ENCODE results near the gene PLK4. TPM values are rescaled to one million over a fixed set of nuclear protein-coding genes. Genes with fewer than 3 reads are reported as not detected.
"Not testable (repeated sequence)": the region's sequence is repeated elsewhere in the genome, so short reads cannot be mapped to it uniquely, and the experiment has no call there.

Gene PLK4
- total RNA-seq, 1 donor from 2014 or later = 4.7 TPM

DNA sequence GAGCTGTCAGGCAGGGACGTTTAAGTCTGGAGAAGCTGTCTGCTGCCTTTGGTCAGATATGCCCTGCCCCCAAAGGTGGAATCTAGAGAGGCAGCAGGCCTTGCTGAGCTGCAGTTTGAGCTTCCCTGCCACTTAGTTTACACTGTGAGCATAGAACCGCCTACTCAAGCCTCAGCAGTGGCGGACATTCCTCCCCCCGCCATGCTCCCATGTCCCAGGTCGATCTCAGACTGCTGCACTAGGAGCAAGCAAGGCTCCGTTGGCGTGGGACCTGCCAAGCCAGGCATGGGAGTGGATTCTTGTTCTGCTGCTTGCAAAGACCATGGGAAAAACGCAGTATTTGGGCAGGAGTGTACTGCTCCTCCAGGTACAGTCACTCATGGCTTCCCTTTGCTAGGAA is 24.3 kb downstream of the PLK4 start:
- DNase-seq (ENCODE audit: low spot score) = no peak

DNA sequence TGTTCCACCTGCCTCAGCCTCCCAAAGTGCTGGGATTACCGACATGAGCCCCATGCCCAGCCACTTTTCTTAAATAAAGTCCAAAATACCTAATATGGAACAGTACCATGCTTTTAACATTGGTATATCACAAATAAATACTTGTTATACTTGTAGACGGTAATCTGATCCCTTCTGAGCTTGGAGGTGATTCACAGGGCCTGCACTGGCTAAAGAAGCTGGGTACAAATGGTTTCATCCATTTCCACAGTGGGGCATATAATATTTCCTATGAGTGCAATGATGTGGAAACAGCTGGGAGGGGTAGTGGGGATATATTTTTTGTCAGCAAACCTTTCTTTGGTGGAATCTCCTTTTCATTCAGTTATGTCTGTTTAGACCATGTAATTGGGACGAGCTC is 35.8 kb downstream of the PLK4 start:
- DNase-seq (ENCODE audit: low spot score) = no peak

DNA sequence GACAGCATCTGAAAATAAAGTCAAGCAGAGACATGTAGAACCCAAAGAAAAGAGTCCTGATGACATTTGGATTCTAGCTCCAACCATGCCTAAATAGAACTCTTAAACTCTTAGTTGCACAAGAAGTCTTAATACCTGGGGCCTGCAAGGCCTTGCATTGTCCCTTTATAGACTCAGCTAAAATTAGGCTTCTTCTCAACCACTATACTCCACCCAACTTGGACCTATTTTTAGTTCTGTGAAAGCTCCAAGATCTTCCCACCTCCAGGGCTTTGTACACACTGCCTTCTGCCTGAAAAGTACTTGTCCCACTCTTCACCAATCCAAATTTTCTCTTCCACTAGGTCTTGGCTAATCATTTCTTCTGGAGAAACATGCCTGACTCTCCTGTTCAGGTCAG is 36.5 kb downstream of the PLK4 start:
- no peak for DNase-seq (ENCODE audit: low spot score)

DNA sequence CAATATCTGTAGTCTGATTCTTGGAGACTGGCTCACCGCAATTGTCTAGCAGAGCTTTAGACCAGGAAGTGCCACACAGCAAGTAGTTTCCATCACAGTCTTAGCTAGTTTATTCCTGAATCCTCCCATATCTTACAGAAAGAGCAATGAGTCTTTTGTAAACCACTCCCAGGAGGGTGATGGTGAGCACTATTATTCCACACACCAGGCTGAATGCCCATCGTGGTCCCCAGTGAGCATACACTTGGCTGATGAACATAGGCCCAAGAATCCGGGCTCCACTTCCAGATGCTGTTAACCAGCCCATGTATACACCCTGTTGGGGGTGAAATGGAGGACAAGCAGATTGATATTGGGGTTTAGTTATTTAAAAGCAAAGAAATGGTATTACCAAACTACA is 39.8 kb downstream of the PLK4 start:
- no peak for DNase-seq (ENCODE audit: low spot score)

DNA sequence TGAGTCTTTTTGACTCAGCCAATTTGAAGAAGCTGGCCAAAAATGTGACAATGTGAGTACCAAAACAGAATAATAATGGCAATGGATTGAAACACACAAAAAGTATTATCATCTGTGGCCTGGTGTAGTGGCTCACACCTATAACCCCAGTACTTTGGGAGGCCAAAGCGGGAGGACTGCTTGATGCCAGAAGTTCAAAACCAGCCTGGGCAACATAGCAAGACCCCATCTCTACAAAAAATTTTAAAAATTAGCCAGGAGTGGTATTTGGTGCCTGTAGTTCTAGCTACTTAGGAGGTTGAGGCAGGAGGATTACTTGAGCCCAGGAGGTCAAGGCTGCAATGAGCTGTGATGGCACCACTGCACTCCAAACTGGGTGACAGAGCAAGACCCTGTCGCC is 41.5 kb downstream of the PLK4 start:
- DNase-seq (ENCODE audit: low spot score) = no peak

DNA sequence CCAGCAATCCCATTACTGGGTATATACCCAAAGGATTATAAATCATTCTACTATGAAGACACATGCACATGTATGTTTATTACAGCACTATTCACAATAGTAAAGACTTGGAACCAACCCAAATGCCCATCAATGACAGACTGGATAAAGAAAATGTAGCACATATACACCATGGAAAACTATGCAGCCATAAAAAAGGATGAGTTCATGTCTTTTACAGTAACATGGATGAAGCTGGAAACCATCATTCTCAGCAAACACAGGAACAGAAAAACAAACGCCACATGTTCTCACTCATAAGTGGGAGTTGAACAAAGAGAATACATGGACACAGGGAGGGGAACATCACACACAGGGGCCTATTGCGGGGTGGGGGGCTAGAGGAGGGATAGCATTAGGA is 45.0 kb downstream of the PLK4 start:
- not testable (repeated sequence) for DNase-seq (ENCODE audit: low spot score)

DNA sequence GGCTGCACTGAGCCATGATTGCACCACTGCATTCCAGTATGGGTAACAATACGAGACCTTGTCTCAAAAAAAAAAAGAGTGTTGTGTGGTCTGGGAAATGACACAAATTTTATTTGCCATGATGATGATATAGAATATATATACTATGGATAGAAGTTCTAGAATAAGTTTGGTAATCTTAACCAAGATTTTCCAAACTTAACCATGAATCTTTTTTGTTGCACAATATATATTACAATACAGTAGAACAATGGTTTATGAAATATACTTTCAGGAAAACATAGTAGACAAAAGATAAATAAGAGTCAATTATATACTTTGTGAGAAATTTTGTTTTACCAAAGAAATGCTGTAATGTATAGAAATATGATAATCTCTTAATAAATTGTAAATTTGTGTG is 49.5 kb downstream of the PLK4 start:
- no peak for DNase-seq (ENCODE audit: low spot score)

DNA sequence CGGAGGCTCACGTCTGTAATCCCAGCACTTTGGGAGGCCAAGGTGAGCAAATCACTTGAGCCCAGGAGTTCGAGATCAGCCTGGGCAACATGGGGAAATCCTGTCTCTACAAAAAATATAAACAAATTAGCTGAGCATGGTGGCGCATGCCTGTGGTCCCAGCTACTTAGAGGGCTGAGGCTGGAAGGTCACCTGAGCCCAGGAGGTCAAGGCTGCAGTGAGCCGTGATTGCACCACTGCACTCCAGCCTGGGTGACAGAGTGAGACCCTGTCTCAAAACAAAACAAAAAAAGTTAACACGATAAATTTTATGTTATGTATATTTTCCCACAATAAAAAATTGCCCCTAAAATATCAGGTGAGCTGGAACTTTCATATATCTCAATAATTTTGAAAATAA is 51.1 kb downstream of the PLK4 start:
- DNase-seq (ENCODE audit: low spot score) = not testable (repeated sequence)

DNA sequence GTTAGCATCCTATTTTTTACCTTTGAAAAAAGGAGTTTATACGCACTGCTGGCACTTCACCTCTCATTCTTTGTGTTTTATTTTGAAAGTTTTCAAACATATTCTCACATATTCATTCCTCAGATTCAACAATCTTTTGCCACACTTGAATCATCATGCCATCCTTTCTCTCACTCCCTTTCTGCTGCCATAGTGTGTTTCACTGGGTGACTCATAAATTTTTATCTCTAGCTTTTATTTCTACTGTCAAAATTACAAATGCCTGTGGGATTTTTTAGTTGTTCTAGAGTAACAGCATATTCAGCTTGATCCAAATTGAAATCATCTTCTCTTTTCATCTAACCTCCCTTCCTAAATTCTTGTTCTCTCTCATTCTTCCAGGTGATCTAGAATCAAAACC is 56.3 kb downstream of the PLK4 start:
- DNase-seq (ENCODE audit: low spot score) = no peak

Other genes starting within 250 kb of the PLK4 start
- 15.0 TPM for gene INTU, start 247.9 kb upstream of the PLK4 start, total RNA-seq
- not detected for gene SLC25A31, start 150.5 kb upstream of the PLK4 start, total RNA-seq
- 5.6 TPM for gene HSPA4L, start 98.6 kb upstream of the PLK4 start, total RNA-seq
- gene MFSD8, start 84.3 kb downstream of the PLK4 start, total RNA-seq = 27.6 TPM
- gene ABHD18, start 84.5 kb downstream of the PLK4 start, total RNA-seq = 15.3 TPM
- gene LARP1B, start 180.4 kb downstream of the PLK4 start, total RNA-seq = 30.3 TPM